HL-60/S4 treated with retinoic acid at 250 ng/mL for 4 days and 3 days (cell line): ENCODE results near the gene PELI2.

Experiments used
- in situ Hi-C: fragments of 300-500 bp; cut with MboI; formaldehyde crosslinking; loops from 2 replicates; pipeline ENCODE4 v1.7.0; 2022; ENCODE audit warnings: low sequenced_read_pairs

Gene PELI2

GRCh38 chr14:56170877-56171422, 52.7 kb downstream of the PELI2 start:
- in situ Hi-C loops, result no loop called here

GRCh38 chr14:56172074-56172473, 53.9 kb downstream of the PELI2 start:
- in situ Hi-C loops, result no loop called here

GRCh38 chr14:56172571-56172971, 54.4 kb downstream of the PELI2 start:
- in situ Hi-C loops, result no loop called here

GRCh38 chr14:56173365-56173922, 55.2 kb downstream of the PELI2 start:
- in situ Hi-C loops, result no loop called here

GRCh38 chr14:56175773-56176172, 57.6 kb downstream of the PELI2 start:
- in situ Hi-C loops, result no loop called here

- in situ Hi-C loops, result no loop called here
These were observed 58.3 kb downstream of the PELI2 start for GRCh38 chr14:56176530-56176929.

- in situ Hi-C loops, result no loop called here
These were observed 58.8 kb downstream of the PELI2 start for GRCh38 chr14:56177036-56177435.

GRCh38 chr14:56180754-56181542, 62.7 kb downstream of the PELI2 start:
- in situ Hi-C loops, result no loop called here

GRCh38 chr14:56181681-56182085, 63.5 kb downstream of the PELI2 start:
- in situ Hi-C loops, result no loop called here

GRCh38 chr14:56182410-56182809, 64.2 kb downstream of the PELI2 start:
- in situ Hi-C loops, result no loop called here

GRCh38 chr14:56183631-56184157, 65.5 kb downstream of the PELI2 start:
- in situ Hi-C loops, result no loop called here

GRCh38 chr14:56185992-56186391, 67.8 kb downstream of the PELI2 start:
- in situ Hi-C loops, result no loop called here

GRCh38 chr14:56187736-56188135, 69.5 kb downstream of the PELI2 start:
- in situ Hi-C loops, result no loop called here

- in situ Hi-C loops, result no loop called here
These were observed 71.1 kb downstream of the PELI2 start for GRCh38 chr14:56189307-56189706.

GRCh38 chr14:56193347-56193746, 75.1 kb downstream of the PELI2 start:
- in situ Hi-C loops, result no loop called here

- in situ Hi-C loops, result no loop called here
These were observed 75.8 kb downstream of the PELI2 start for GRCh38 chr14:56194042-56194441.

- in situ Hi-C loops, result no loop called here
These were observed 77.0 kb downstream of the PELI2 start for GRCh38 chr14:56195223-56195622.

- in situ Hi-C loops, result no loop called here
These were observed 77.5 kb downstream of the PELI2 start for GRCh38 chr14:56195704-56196103.

GRCh38 chr14:56196274-56196673, 78.1 kb downstream of the PELI2 start:
- in situ Hi-C loops, result no loop called here

- in situ Hi-C loops, result no loop called here
These were observed 78.9 kb downstream of the PELI2 start for GRCh38 chr14:56197150-56197549.

- in situ Hi-C loops, result no loop called here
These were observed 80.2 kb downstream of the PELI2 start for GRCh38 chr14:56198438-56198837.
